Measurements from ENCODE around the gene CREB3L2. TPM values are rescaled to one million over a fixed set of nuclear protein-coding genes. Genes with fewer than 3 reads are reported as not detected.

The CREB3L2 gene
- total RNA-seq, 4 donors from 2014 or later: 10.9 to 24.5 (median 14.1) TPM

- Histone ChIP-seq H3K36me3 (no peaks in the 10 kb centered on the region), H3K27me3 (no peaks in the 10 kb centered on the region), H3K4me1 (peaks cover 62% of the 10 kb centered on the region), H3K27ac (peak overlapping the region; percentile 47), H3K4me3 (no peak overlapping the region), H3K9me3 (no peaks in the 10 kb centered on the region)
- TF ChIP-seq POLR2AphosphoS5 (IDR thresholded peaks at IDR 0.05): no peak
- DNase-seq (ENCODE audit: low spot score in 2 of 2): no peak
These were observed 20.7 kb downstream of the CREB3L2 start for GRCh38 chr7:137981175-137981574.

DNA sequence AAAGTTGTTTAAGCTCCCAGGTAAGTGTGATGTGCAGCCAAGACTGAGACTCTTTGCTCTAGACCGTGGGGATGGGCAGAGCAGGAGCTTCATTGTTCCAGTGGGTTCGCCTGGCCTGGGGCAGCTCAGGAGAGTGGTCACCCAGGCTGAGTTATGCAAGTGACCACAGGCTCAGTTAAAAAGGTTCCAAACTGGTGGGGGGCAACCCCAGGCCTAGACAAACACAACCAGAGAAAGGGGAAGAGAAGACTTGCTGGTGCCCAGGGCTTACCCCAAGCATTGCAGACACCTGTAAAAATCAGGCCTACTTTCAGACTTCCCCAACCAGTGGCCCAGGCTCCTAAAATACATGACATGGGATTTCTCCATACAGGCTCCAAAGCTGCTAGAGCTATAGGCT is 21.6 kb downstream of the CREB3L2 start:
- H3K9me3 ChIP-seq: no peaks in the 10 kb centered on the region
- no peaks in the 10 kb centered on the region for H3K27me3 ChIP-seq
- H3K27ac ChIP-seq: no peak overlapping the region
- no peaks in the 10 kb centered on the region for H3K36me3 ChIP-seq
- TF ChIP-seq, protein P1, sequence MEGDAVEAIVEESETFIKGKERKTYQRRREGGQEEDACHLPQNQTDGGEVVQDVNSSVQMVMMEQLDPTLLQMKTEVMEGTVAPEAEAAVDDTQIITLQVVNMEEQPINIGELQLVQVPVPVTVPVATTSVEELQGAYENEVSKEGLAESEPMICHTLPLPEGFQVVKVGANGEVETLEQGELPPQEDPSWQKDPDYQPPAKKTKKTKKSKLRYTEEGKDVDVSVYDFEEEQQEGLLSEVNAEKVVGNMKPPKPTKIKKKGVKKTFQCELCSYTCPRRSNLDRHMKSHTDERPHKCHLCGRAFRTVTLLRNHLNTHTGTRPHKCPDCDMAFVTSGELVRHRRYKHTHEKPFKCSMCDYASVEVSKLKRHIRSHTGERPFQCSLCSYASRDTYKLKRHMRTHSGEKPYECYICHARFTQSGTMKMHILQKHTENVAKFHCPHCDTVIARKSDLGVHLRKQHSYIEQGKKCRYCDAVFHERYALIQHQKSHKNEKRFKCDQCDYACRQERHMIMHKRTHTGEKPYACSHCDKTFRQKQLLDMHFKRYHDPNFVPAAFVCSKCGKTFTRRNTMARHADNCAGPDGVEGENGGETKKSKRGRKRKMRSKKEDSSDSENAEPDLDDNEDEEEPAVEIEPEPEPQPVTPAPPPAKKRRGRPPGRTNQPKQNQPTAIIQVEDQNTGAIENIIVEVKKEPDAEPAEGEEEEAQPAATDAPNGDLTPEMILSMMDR (IDR thresholded peaks at IDR 0.05): no peak
- no peak for TF ChIP-seq EP300 (IDR thresholded peaks at IDR 0.05)
- peaks cover 64% of the 10 kb centered on the region for H3K4me1 ChIP-seq
- no peak overlapping the region for H3K4me3 ChIP-seq
- DNase-seq (ENCODE audit: low spot score in 2 of 2): no peak
- 95% methylated on average over 2 of the region's 2 CpGs for WGBS

GRCh38 chr7:137978464-137979237 is 23.2 kb downstream of the CREB3L2 start:
- Histone ChIP-seq H3K27ac (peak overlapping the region; percentile 67), H3K9me3 (no peaks in the 10 kb centered on the region), H3K27me3 (no peaks in the 10 kb centered on the region), H3K4me3 (no peak overlapping the region), H3K4me1 (peaks cover 66% of the 10 kb centered on the region), H3K36me3 (no peaks in the 10 kb centered on the region)
- no peak for DNase-seq (ENCODE audit: low spot score in 2 of 2)
- WGBS: 55% methylated on average over 10 of the region's 10 CpGs
- TF ChIP-seq EP300 (IDR thresholded peaks at IDR 0.05): no peak
- peak in 2 of 3 donors; percentile 32 to 67 for TF ChIP-seq POLR2AphosphoS5 (IDR thresholded peaks at IDR 0.05)

DNA sequence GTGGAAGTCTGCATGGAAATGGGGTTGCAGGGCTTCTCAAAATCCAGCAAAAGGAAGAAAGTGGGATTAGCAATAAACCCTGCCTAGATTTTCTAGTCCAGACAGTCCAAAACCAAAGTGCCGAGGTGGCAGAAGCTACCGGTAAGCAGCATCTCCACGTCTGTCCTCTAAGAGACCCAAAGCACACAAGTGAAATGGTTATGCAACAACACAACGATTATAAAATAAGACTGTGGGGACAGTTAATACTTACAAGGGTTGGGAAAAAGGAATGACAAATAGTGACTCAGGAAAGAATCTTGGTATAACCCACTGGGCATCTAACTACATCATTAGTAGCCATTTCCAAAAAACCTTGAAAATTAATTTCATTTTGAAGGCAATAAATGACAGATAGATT is 24.7 kb downstream of the CREB3L2 start:
- Histone ChIP-seq H3K27me3 (no peaks in the 10 kb centered on the region), H3K9me3 (no peaks in the 10 kb centered on the region), H3K27ac (peak overlapping the region; percentile 53), H3K4me3 (no peak overlapping the region), H3K4me1 (peaks cover 58% of the 10 kb centered on the region), H3K36me3 (no peaks in the 10 kb centered on the region)
- 72% methylated on average over 4 of the region's 4 CpGs for WGBS
- DNase-seq (ENCODE audit: low spot score in 2 of 2): no peak
- TF ChIP-seq POLR2A (IDR thresholded peaks at IDR 0.05): no peak
- TF ChIP-seq POLR2AphosphoS5 (IDR thresholded peaks at IDR 0.05): no peak
- TF ChIP-seq, protein P1 (IDR thresholded peaks at IDR 0.05): no peak
- no peak for TF ChIP-seq EP300 (IDR thresholded peaks at IDR 0.05)

DNA sequence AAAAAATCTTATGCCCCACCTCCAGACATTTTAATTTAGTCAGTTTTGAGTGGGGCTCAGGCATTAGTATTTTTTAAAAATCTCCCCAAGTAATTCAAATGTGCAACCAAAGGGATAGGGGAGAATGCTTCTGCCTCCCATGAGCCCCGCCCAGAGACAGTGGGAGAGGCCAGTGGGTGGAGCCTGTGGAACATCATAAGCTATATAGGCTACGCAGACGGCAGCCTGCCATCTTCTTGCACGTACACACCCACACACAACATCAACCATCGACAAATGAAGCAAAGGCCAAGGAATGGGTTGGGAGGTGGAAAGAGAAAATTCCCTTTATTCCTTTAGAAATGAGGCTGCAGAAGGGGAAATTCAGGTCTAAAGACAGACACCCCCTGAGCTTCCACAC is 25.2 kb downstream of the CREB3L2 start:
- Histone ChIP-seq H3K36me3 (no peaks in the 10 kb centered on the region), H3K27me3 (no peaks in the 10 kb centered on the region), H3K4me1 (peaks cover 58% of the 10 kb centered on the region), H3K27ac (no peak overlapping the region), H3K4me3 (no peak overlapping the region), H3K9me3 (no peaks in the 10 kb centered on the region)
- WGBS: 59% methylated on average over 5 of the region's 5 CpGs
- DNase-seq (ENCODE audit: low spot score in 2 of 2): no peak
- no peak for TF ChIP-seq EP300 (IDR thresholded peaks at IDR 0.05)
- TF ChIP-seq POLR2A (IDR thresholded peaks at IDR 0.05): no peak
- TF ChIP-seq, protein P1 (IDR thresholded peaks at IDR 0.05): no peak
- no peak for TF ChIP-seq POLR2AphosphoS5 (IDR thresholded peaks at IDR 0.05)

GRCh38 chr7:137976232-137976631 is 25.7 kb downstream of the CREB3L2 start:
- H3K9me3 ChIP-seq: no peaks in the 10 kb centered on the region
- DNase-seq (ENCODE audit: low spot score in 2 of 2): no peak
- peaks cover 56% of the 10 kb centered on the region for H3K4me1 ChIP-seq

More at GRCh38 chr7:137976232-137976631, 25.7 kb downstream of the CREB3L2 start:
- no peaks in the 10 kb centered on the region for H3K27me3 ChIP-seq
- H3K27ac ChIP-seq: peak overlapping the region; percentile 68
- TF ChIP-seq POLR2A (IDR thresholded peaks at IDR 0.05) (no peak), POLR2AphosphoS5 (IDR thresholded peaks at IDR 0.05) (no peak)
- WGBS: 61% methylated on average over 3 of the region's 3 CpGs
- H3K36me3 ChIP-seq: no peaks in the 10 kb centered on the region
- no peak overlapping the region for H3K4me3 ChIP-seq

Measured in suprapubic skin (tissue), 4 donors.